ENCODE measurements around the gene CCDC150.

DNA sequence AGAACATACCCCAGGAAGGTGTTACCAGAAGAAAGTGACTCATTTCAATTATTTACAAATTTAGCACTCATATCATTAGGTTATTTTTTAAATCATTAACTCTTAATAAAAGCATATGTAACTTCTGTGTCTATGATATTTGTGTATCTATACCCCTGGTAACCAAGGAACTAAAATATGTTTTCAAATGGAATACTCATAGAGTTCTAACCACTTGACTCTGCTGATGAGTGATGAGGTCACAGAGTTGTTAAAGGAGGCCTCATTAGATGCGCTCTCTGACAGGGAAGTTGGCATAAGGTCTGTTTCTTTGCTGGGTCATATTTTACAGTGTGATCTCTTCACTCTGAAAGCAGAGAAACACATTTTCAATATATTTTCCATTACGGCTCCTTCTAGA lies 73.4 kb downstream of the CCDC150 start:
- TF ChIP-seq, protein P1, sequence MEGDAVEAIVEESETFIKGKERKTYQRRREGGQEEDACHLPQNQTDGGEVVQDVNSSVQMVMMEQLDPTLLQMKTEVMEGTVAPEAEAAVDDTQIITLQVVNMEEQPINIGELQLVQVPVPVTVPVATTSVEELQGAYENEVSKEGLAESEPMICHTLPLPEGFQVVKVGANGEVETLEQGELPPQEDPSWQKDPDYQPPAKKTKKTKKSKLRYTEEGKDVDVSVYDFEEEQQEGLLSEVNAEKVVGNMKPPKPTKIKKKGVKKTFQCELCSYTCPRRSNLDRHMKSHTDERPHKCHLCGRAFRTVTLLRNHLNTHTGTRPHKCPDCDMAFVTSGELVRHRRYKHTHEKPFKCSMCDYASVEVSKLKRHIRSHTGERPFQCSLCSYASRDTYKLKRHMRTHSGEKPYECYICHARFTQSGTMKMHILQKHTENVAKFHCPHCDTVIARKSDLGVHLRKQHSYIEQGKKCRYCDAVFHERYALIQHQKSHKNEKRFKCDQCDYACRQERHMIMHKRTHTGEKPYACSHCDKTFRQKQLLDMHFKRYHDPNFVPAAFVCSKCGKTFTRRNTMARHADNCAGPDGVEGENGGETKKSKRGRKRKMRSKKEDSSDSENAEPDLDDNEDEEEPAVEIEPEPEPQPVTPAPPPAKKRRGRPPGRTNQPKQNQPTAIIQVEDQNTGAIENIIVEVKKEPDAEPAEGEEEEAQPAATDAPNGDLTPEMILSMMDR (IDR thresholded peaks at IDR 0.05): no peak
- no peak for TF ChIP-seq EZH2 (IDR thresholded peaks at IDR 0.05; ENCODE audit: borderline replicate concordance, insufficient read depth, low read depth, low read length, poor library complexity, severe bottlenecking)

Measured in B cell (primary cell).